Psoas muscle (tissue), 8 donors: ENCODE data around the gene PPP2R3B. TPM values are rescaled to one million over a fixed set of nuclear protein-coding genes. Genes with fewer than 3 reads are reported as not detected.
A peak's percentile ranks its signal among the peaks of the same experiment; 100 is the strongest.
"Not testable (repeated sequence)": the region's sequence is repeated elsewhere in the genome, so short reads cannot be mapped to it uniquely, and the experiment has no call there.

Source experiments
- ATAC-seq, 4 donors: fragments of 200-7000 bp; cut with Tn5 transposase; one replicate each; pipeline ENCODE4 v1.9.1; 2020; ENCODE audit warnings: moderate library complexity in 3 of 4, mild to moderate bottlenecking in 2 of 4
- DNase-seq, 2 donors: peaks; one replicate each; pipeline ENCODE4 v3.0.0-alpha.2; 2020
- H3K27ac ChIP-seq: fragments of 200-600 bp; one replicate; pipeline ENCODE4 v1.8.0; 2022
- H3K27me3 ChIP-seq, 3 donors: fragments of 200-600 bp in 1 of 3; one replicate each; pipeline versions ENCODE4 v1.6.1 to v1.8.0; 2013 to 2022; ENCODE audit warnings: low read length in 2 of 3, mild to moderate bottlenecking in 2 of 3, moderate library complexity in 1 of 3; ENCODE audit not compliant: insufficient read depth in 3 of 3
- H3K36me3 ChIP-seq, 2 donors: fragments of 200-600 bp in 1 of 2; one replicate each; pipeline versions ENCODE4 v1.6.1 to v1.8.0; 2013 to 2022; ENCODE audit warnings: low read depth in 1 of 2, mild to moderate bottlenecking in 1 of 2, moderate library complexity in 1 of 2; ENCODE audit not compliant: insufficient read depth in 1 of 2
- H3K4me1 ChIP-seq: fragments of 200-600 bp; one replicate; pipeline ENCODE4 v1.8.0; 2022
- H3K4me3 ChIP-seq: fragments of 200-600 bp; one replicate; pipeline ENCODE4 v1.8.0; 2022; ENCODE audit warnings: mild to moderate bottlenecking
- H3K9me3 ChIP-seq: fragments of 200-600 bp; one replicate; pipeline ENCODE4 v1.8.0; 2022
- WGBS, 3 donors: extraction: QIAGEN DNeasy Blood & Tissue Kit; methylation state at CpG; one replicate each; pipeline versions ENCODE4 v1.1.6 to v1.1.7; 2013; 5-methylcytosine and 5-hydroxymethylcytosine counted together
- intact Hi-C, 2 donors: fragments of 100-400 bp; cut with DNase I; formaldehyde crosslinking; loops; one replicate each; pipeline versions ENCODE4 v1.11.0 to v1.14.2; 2022
- polyA plus RNA-seq, 3 donors: library from polyadenylated mRNA; stranded (reverse); fragments of 200-250 nt; gene quantifications; one replicate each; pipeline ENCODE4 v1.2.3, GENCODE V29; 2013
- total RNA-seq, 4 donors: library from RNA; stranded (reverse); fragmentation: NEBNext Ultra II Directional in 2 of 4; extraction: Animal tissue kit (Norgen Biotek cat#: 25700) in 2 of 4; gene quantifications; one replicate each; pipeline versions ENCODE4 v1.2.1 to v1.2.4, GENCODE V29; 2021 to 2023
- TF ChIP-seq, protein P1 (sequence below): fragments of 200-600 bp; IDR thresholded peaks from one replicate; pipeline ENCODE4 v1.8.0; 2022; ENCODE audit warnings: antibody characterized with exemption
- donor health status: healthy with polysubstance abuse.
- donor health status: DM: no; HTN: no; CAD: no; lungs with moderate emphysema.
- donor health status: Bipolar disorder and iron deficiency.
- donor health status: healthy.
- donor health status: DM: yes; HTN: yes; CAD: no.
- donor health status: DM: no; HTN: no; CAD: no.
- donor health status: DM: no; HTN: no; CAD: no.
- donor health status: DM: yes; HTN: yes; CAD: no.

The PPP2R3B gene
- total and polyA plus RNA-seq, 7 donors: 32.3 to 156 (median 77.2) TPM

- ATAC-seq (no peak), DNase-seq (peak in 1 of 2 donors; percentile 38)
- H3K4me3 ChIP-seq: no peak overlapping the region
- TF ChIP-seq, protein P1, sequence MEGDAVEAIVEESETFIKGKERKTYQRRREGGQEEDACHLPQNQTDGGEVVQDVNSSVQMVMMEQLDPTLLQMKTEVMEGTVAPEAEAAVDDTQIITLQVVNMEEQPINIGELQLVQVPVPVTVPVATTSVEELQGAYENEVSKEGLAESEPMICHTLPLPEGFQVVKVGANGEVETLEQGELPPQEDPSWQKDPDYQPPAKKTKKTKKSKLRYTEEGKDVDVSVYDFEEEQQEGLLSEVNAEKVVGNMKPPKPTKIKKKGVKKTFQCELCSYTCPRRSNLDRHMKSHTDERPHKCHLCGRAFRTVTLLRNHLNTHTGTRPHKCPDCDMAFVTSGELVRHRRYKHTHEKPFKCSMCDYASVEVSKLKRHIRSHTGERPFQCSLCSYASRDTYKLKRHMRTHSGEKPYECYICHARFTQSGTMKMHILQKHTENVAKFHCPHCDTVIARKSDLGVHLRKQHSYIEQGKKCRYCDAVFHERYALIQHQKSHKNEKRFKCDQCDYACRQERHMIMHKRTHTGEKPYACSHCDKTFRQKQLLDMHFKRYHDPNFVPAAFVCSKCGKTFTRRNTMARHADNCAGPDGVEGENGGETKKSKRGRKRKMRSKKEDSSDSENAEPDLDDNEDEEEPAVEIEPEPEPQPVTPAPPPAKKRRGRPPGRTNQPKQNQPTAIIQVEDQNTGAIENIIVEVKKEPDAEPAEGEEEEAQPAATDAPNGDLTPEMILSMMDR: no peak
- intact Hi-C loops: no loop called here
- no peaks in the 10 kb centered on the region for H3K9me3 ChIP-seq
- H3K27me3 ChIP-seq: no peaks in the 10 kb centered on the region
- H3K27ac ChIP-seq: no peak overlapping the region
- H3K4me1 ChIP-seq: no peaks in the 10 kb centered on the region
- peaks cover 10 to 89% of the 10 kb centered on the region in 2 donors for H3K36me3 ChIP-seq
- 94 to 95% (median 94%) methylated on average over 25 of the region's 25 CpGs for WGBS, 3 donors
Measured at GRCh38 chrX:310621-311155, 76.0 kb downstream of the PPP2R3B start.

DNA sequence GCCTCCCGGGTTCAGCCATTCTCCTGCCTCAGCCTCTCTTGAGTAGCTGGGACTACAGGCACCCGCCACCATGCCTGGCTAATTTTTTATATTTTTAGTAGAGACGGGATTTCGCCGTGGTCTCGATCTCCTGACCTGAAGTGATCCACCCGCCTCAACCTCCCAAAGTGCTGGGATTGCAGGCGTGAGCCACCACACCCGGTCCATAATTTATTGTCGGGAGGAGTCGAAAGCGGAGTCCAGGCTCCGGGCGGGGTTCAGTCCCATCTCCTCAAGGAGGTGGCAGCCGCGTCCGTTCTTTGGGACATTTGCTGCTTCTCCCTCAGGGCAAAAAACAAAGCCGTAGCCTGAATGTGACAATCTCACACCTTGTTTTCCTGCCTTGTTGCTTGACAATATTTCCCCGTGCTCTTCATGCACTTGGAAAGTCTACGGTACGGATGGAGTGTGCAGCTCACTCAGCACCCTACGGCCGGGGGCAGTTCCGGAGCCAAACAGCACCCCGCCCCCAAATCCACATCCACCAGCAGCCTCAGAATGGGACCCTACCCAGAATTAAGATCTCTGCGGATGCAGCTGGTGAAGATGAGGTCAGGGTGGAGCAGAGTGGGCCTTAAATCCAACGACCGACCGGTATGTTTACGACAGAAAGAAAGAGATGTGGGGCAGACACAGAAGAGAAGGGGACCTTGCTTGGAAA lies 77.7 kb downstream of the PPP2R3B start:
- intact Hi-C loops: no loop called here
- H3K4me3 ChIP-seq: no peak overlapping the region
- H3K9me3 ChIP-seq: no peaks in the 10 kb centered on the region
- peak in 1 of 2 donors; percentile 42 for DNase-seq
- peaks cover 14 to 90% of the 10 kb centered on the region in 2 donors for H3K36me3 ChIP-seq
- H3K27me3 ChIP-seq: no peaks in the 10 kb centered on the region
- TF ChIP-seq, protein P1: no peak
- H3K27ac ChIP-seq: no peak overlapping the region
- no peaks in the 10 kb centered on the region for H3K4me1 ChIP-seq
- ATAC-seq: no peak
- WGBS, 3 donors: 92 to 95% (median 95%) methylated on average over 30 of the region's 30 CpGs

DNA sequence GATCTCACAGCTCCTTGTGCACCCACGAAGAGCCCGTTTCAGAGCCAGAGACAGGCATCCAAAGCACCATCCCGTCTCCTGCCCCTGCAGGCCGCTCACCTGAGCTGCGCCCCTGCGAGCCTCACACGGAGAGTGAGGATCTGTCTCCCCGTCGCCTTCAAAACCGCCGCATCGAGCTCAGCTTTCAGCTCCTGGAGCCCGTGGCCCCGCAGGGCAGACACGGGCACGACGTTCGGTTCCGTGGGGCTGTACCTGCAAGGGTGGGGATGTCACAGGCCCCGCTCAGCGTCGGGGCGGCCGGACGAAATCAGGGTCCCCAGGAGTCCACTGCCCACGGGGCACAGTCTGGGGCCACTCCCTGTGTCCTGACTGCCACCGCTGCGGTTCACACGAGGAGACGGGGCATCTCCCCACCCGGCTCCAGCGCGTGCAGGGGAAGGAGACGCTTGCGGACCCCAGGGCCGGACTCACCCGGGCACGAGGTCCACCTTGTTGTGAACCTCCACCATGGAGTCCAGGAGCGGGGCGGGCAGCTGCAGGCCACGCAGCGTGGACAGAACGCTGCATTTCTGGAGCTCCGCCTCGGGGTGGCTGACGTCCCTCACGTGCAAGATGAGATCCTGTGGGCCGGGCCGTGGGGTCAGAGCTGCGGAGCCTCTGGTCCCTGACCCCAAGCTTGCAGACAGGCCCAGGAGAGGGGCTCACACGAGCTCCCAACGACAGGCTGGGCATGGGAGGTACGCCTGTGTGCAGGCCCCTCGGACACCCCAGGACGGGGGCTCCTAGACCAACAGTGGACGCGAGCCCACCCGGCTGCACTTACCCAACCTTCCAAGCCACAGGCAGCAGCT lies 79.2 kb downstream of the PPP2R3B start:
- WGBS, 3 donors: 96 to 97% (median 97%) methylated on average over 50 to 58 of the region's 58 CpGs
- Histone ChIP-seq H3K36me3 (peaks cover 14 to 88% of the 10 kb centered on the region in 2 donors), H3K4me3 (no peak overlapping the region), H3K4me1 (no peaks in the 10 kb centered on the region), H3K27ac (no peak overlapping the region), H3K27me3 (no peaks in the 10 kb centered on the region), H3K9me3 (no peaks in the 10 kb centered on the region)
- ATAC-seq (peak in 1 of 4 donors; percentile 22), DNase-seq (peak in 1 of 2 donors; percentile 48)
- TF ChIP-seq, protein P1: no peak
- intact Hi-C loops: no loop called here

GRCh38 chrX:306614-307251 lies 80.0 kb downstream of the PPP2R3B start:
- H3K36me3 ChIP-seq: peaks cover 10 to 80% of the 10 kb centered on the region in 2 donors
- WGBS, 3 donors: 94 to 98% (median 95%) methylated on average over 3 of the region's 3 CpGs
- H3K27ac ChIP-seq, H3K27me3 ChIP-seq, H3K4me1 ChIP-seq, H3K4me3 ChIP-seq, intact Hi-C loops, H3K9me3 ChIP-seq, DNase-seq, ATAC-seq: not testable (repeated sequence)

DNA sequence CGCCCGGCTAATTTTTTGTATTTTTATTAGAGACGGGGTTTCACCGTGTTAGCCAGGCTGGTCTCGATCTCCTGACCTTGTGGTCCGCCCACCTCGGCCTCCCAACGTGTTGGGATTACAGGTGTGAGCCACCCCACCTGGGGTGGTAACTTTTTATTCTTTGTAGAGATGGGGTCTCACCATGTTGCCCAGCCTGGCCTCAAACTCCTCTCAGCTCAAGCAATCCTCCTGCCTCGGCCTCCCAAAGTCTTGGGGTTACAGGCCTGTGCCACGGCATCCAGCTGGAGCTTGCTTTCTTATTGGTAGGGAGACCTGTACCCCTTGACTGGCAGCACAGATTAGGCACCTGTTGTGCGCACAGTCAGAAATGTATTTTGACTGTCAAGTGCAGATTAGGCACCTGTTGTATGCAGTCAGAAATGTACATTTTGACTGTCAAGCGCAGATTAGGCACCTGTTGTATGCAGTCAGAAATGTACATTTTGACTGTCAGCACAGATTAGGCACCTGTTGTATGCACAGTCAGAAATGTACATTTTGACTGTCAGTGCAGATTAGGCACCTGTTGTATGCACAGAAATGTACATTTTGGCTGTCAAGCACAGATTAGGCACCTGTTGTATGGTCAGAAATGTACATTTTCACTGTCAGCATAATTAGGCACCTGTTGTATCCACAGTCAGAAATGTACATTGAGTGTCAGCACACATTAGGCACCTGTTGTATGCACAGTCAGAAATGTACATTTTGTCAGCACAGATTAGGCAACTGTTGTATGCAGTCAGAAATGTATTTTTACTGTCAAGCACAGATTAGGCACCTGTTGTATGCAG lies 80.7 kb downstream of the PPP2R3B start:
- DNase-seq: peak in 1 of 2 donors; percentile 19

More for the DNA sequence above, 80.7 kb downstream of the PPP2R3B start:
- ATAC-seq, H3K4me3 ChIP-seq, H3K27me3 ChIP-seq, intact Hi-C loops, H3K27ac ChIP-seq, H3K4me1 ChIP-seq, H3K9me3 ChIP-seq: not testable (repeated sequence)
- 93 to 99% (median 97%) methylated on average over 10 to 12 of the region's 12 CpGs for WGBS, 3 donors
- peaks cover 10 to 78% of the 10 kb centered on the region in 2 donors for H3K36me3 ChIP-seq
